GM12865 (cell line): ENCODE results near the gene EHMT2.
A peak's percentile ranks its signal among the peaks of the same experiment; 100 is the strongest.
"Not testable (repeated sequence)": the region's sequence is repeated elsewhere in the genome, so short reads cannot be mapped to it uniquely, and the experiment has no call there.

Experiments
- DNase-seq: peaks from one replicate; pipeline ENCODE4 v3.0.0; 2010; ENCODE audit warnings: low read depth
- H3K4me3 ChIP-seq: 2 replicates; pipeline ENCODE4 v1.5.1; 2011; ENCODE audit warnings: mild to moderate bottlenecking, low read depth, low read length, control low read depth
- TF ChIP-seq, protein P1 (sequence below): IDR thresholded peaks from 2 replicates; pipeline ENCODE4 v1.5.1; 2011; ENCODE audit warnings: low read length, control low read depth, low read depth, inconsistent platforms; ENCODE audit not compliant: insufficient read depth; ENCODE audit errors: missing control alignments

EHMT2 gene

DNA sequence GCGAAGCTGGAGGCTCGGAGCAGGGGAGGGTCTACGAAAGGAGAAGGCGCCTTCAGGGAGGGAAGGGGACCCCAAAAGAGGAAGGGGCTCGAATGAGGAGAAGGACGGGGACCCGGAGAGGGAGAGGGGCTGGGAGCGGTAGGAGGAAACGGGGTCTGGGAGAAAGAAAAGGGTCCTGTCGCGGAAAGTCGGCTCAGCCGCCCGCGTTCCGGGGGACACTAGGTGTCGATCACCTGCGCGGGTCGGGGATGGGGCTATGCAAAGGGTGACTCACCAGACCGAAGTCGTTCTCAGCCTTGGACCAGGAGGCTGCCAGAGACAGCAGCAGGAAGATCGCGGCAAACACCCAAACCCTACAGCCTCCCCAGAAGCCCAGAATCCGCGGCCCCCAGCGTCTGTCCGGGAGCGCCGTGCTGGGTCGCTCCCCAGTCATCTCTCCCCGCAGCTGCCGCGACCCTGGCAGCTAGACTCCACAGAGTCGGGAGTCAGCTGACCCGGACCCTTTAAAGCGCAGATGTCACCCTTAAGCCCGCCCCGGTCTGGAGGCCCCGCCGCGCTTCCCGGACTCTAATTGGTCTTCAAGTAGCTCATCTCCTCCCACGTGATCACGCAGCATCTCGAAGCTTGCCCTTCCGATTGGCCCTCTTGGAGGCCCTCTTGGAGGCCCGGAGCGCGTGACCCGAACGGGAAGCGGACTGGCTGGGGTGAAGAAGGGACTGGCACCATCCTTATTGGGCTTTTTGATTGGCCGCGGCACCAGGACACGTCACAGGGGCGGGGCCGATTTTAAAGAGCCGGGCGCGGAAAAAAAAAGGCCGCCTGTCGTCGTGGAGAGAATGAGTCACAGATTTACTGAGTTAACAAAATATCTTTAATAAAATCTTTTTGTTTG lies 34.9 kb downstream of the EHMT2 start, which contains the start of gene NEU1:
Gene NEU1 (minus strand): TSS at position 478 of the 892 bp plus-strand sequence. CDS start 45 bp downstream, at position 433.
- DNase-seq = peak; percentile 100
- peak within 1 kb of the TSS; percentile 86 for H3K4me3 ChIP-seq
- TF ChIP-seq, protein P1, sequence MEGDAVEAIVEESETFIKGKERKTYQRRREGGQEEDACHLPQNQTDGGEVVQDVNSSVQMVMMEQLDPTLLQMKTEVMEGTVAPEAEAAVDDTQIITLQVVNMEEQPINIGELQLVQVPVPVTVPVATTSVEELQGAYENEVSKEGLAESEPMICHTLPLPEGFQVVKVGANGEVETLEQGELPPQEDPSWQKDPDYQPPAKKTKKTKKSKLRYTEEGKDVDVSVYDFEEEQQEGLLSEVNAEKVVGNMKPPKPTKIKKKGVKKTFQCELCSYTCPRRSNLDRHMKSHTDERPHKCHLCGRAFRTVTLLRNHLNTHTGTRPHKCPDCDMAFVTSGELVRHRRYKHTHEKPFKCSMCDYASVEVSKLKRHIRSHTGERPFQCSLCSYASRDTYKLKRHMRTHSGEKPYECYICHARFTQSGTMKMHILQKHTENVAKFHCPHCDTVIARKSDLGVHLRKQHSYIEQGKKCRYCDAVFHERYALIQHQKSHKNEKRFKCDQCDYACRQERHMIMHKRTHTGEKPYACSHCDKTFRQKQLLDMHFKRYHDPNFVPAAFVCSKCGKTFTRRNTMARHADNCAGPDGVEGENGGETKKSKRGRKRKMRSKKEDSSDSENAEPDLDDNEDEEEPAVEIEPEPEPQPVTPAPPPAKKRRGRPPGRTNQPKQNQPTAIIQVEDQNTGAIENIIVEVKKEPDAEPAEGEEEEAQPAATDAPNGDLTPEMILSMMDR = no peak

DNA sequence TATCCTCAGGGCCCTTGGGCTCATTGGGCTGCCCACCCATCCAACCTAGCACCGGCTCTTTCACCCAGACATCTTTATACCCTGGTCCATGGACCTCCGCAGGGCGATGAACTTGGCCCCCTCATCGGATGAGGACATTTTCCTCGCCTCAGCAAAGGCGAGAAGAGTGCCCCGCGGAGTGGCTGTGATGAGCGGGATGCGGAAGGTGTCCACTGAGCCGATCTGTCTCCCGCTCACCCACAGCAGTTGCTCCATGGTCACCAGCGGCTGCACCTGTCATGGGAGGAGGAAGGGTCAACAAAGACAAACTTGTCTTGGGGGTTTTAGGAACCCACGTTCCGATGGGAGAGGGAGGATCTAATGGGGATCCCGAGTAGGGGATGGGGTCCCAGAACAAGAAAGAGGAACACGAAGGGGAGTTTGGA lies 35.6 kb downstream of the EHMT2 start:
- no peak for DNase-seq
- H3K4me3 ChIP-seq = peak overlapping the region; percentile 86
- TF ChIP-seq, protein P1 = no peak

DNA sequence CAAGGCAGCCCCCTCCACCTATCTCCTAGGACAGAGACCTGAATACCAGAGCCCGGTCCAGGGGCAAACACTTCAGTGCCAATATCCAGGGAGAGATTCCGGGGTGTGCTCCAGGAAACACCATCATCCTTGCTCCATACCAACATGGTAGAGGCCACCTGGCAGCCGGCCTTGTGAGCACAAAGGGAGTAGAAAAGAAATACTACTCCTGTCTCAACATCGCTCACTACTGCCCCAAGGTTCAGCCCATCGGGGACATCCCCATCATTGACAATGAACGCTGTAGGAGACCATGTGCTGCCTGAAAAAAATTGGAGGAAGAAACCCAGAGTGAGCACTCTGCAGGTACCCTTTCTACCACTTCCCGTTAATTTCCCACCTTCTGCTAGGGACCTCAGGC lies 36.3 kb downstream of the EHMT2 start:
- DNase-seq = no peak
- TF ChIP-seq, protein P1 = no peak
- H3K4me3 ChIP-seq = no peak overlapping the region

DNA sequence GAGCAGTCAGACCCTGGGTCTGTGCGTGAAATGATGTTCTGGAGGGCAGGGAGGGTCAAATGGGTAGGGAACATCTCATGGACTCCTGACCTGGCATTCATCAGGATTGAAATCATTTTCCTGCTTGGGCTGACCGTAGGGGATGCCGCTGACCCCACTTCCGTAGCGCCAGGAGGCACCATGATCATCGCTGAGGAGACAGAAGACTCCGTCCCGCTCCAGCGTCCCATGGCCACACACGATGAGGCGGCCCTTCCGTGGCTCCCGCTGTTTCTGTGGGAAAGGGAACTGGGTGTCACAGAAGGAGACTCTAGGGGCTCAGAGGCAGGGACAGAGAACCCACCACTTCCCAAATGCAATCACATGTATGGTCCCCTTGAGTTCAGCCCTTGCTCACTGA lies 37.1 kb downstream of the EHMT2 start:
- no peak overlapping the region for H3K4me3 ChIP-seq
- DNase-seq = no peak
- TF ChIP-seq, protein P1 = no peak

DNA sequence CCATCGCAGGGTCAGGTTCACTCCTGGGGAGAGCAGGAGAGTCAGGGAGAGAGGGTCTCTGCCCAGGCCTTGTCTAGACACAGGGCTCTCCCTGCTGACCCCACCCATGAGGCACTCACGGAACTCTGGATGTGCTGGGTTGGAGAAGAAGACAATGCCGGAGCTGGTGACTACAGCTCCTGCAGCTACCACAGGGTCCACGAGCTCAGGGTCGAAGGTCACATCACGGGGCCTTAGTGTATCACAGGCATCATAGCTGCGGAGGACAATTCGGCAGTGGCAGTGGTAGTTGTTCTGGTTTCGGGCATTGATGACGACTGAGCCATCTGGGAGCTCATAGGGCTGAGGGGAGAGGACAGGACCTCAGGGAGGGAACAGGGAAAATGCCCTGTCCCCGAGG lies 37.6 kb downstream of the EHMT2 start:
- TF ChIP-seq, protein P1 = no peak
- DNase-seq = no peak
- H3K4me3 ChIP-seq = no peak overlapping the region

DNA sequence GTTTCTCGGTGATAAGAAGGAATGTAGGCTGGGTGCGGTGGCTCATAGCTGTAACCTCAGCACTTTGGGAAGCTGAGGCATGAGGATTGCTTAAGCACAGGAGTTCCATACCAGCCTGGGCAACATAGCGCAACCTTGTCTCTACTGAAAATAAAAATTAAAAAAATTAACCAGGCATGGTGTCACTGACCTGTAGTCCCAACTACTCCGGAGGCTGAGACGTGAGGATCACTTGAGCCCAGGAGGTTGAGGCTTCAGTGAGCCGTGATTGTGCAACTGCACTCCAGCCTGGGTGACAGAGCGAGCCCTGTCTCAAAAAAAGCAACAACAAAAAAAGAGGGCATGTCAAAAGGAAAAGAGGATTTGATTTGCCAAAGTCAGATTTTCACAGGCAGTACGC lies 38.8 kb downstream of the EHMT2 start:
- DNase-seq = no peak
- no peak overlapping the region for H3K4me3 ChIP-seq
- TF ChIP-seq, protein P1 = no peak

DNA sequence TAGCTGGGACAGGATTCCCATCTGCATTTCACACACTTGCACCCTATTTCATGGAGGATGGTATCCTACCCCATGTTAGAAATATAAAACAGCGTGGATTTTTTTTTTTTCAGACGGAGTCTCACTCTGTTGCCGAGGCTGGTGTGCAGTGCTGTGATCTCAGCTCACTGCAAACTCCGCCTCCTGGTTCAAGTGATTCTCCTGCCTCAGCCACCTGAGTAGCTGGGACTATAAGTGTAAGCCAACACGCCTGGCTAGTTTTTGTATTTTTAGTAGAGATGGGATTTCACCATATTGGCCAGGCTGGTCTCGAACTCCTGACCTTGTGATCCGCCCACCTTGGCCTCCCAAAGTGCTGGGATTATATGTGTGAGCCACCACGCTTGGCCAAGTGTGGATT lies 39.7 kb downstream of the EHMT2 start:
- not testable (repeated sequence) for DNase-seq, H3K4me3 ChIP-seq

DNA sequence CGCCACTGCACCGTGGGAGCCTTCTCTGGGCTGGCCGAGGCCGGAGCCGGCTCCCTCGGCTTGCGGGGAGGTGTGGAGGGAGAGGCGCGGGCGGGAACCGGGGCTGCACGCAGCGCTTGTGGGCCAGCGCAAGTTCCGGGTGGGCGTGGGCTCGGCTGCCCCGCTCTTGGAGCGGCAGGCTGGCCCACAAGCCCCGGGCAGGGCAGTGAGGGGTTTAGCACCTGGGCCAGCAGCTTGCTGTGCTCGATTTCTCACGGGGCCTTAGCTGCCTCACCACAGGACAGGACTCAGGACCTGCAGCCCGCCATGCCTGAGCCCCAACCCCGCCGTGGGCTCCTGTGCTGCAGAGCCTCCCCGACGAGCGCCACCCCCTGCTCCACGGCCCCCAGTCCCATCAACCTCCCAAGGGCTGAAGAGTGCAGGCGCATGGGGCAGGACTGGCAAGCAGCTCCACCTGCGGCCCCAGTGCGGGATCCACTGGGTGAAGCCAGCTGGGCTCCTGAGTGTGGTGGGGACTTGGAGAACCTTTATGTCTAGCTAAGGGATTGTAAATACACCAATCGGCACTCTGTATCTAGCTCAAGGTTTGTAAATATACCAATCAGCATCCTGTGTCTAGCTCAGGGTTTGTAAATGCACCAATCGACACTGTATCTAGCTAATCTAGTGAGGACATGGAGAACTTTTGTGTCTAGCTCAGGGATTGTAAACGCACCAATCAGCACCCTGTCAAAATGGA lies 45.3 kb downstream of the EHMT2 start:
- not testable (repeated sequence) for H3K4me3 ChIP-seq, DNase-seq
